HEK293 (cell line): ENCODE data around the gene PLXND1.

Experiments
- ATF2 ChIP-seq: fragments of 450-650 bp; formaldehyde crosslinking; IDR thresholded peaks from 2 replicates; pipeline ENCODE4 v1.5.1; 2016; ENCODE audit warnings: missing biosample characterization, missing genetic modification characterization, low read depth
- CTCF ChIP-seq: fragments of 450-650 bp; formaldehyde crosslinking; IDR thresholded peaks from 2 replicates; pipeline ENCODE4 v1.5.1; 2016; ENCODE audit warnings: missing biosample characterization, missing genetic modification characterization
- ZNF138 ChIP-seq: fragments of 450-650 bp; formaldehyde crosslinking; IDR thresholded peaks from 2 replicates; pipeline ENCODE4 v1.5.1; 2016; ENCODE audit warnings: missing biosample characterization, missing genetic modification characterization, borderline replicate concordance
- ZNF510 ChIP-seq: fragments of 450-650 bp; formaldehyde crosslinking; IDR thresholded peaks from 2 replicates; pipeline ENCODE4 v1.5.1; 2018; ENCODE audit warnings: mild to moderate bottlenecking, missing genetic modification characterization, missing biosample characterization; ENCODE audit not compliant: insufficient replicate concordance

- TF ChIP-seq CTCF (tag by site-specific recombination) (no peak), ZNF138 (tag by site-specific recombination) (no peak), ZNF510 (tag by site-specific recombination) (no peak), ATF2 (tag by site-specific recombination) (no peak)
Observed at GRCh38 chr3:129597087-129597999, 9.1 kb downstream of the PLXND1 start.
